Type B pancreatic cell (in vitro differentiated cells): ENCODE measurements around the gene JUND. TPM values are rescaled to one million over a fixed set of nuclear protein-coding genes. Genes with fewer than 3 reads are reported as not detected.
A peak's percentile ranks its signal among the peaks of the same experiment; 100 is the strongest.

Experiments
- DNase-seq: peaks from one replicate; pipeline ENCODE4 v3.0.0; 2021; ENCODE audit warnings: mixed read lengths; ENCODE audit not compliant: unreplicated experiment; ENCODE audit errors: extremely low spot score
- H3K27ac Mint-ChIP-seq: 2 replicates; pipeline ENCODE4 v1.8.0; 2021; ENCODE audit warnings: mild to moderate bottlenecking, mixed read lengths
- H3K27me3 Mint-ChIP-seq: 2 replicates; pipeline ENCODE4 v1.8.0; 2021; ENCODE audit warnings: mixed read lengths
- H3K36me3 Mint-ChIP-seq: 2 replicates; pipeline ENCODE4 v1.8.0; 2021; ENCODE audit warnings: mixed read lengths
- H3K4me1 Mint-ChIP-seq: one replicate; pipeline ENCODE4 v1.8.0; 2021; ENCODE audit warnings: mixed read lengths; ENCODE audit not compliant: unreplicated experiment
- H3K4me3 Mint-ChIP-seq: 2 replicates; pipeline ENCODE4 v1.8.0; 2021; ENCODE audit warnings: mild to moderate bottlenecking, mixed read lengths
- H3K9me3 Mint-ChIP-seq: 2 replicates; pipeline ENCODE4 v1.8.0; 2021; ENCODE audit warnings: mixed read lengths
- total RNA-seq: library from RNA; stranded (reverse); gene quantifications from 2 replicates; pipeline ENCODE4 v1.2.1, GENCODE V29; 2021; ENCODE audit warnings: low replicate concordance
- TF ChIP-seq, protein P1 (sequence below): fragments of 200-600 bp; sonication (generic); conservative IDR thresholded peaks from 2 replicates; pipeline ENCODE4 v1.5.0; 2021; ENCODE audit warnings: antibody characterized with exemption, mild to moderate bottlenecking

Gene JUND
- total RNA-seq, 1 donor from 2014 or later, result 126 TPM

DNA sequence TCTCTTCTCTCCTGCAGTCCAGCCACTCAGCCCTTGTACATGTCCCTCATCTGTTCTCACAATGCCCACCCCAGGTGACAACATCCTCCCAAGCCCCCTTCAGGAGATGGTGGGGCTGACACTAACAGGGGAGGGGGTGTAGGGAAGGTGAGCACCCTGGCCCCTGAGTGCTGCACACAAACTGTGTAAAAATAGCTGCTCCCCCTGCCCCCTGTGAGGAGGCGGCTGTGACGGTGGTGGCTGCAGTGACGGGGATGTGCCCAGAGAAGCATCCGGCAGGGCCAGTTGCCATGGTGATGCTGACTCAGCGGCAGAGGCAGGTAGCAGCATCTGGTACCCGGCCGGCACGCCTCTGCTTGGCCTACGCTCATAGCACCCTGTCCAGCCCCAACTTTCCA is 13.0 kb upstream of the JUND start:
- H3K9me3 Mint-ChIP-seq, result no peaks in the 10 kb centered on the region
- peaks cover 24% of the 10 kb centered on the region for H3K4me1 Mint-ChIP-seq
- H3K27ac Mint-ChIP-seq, result peak overlapping the region; percentile 70
- no peaks in the 10 kb centered on the region for H3K27me3 Mint-ChIP-seq
- no peak overlapping the region for H3K4me3 Mint-ChIP-seq
- DNase-seq, result no peak
- H3K36me3 Mint-ChIP-seq, result no peaks in the 10 kb centered on the region
- TF ChIP-seq, protein P1, sequence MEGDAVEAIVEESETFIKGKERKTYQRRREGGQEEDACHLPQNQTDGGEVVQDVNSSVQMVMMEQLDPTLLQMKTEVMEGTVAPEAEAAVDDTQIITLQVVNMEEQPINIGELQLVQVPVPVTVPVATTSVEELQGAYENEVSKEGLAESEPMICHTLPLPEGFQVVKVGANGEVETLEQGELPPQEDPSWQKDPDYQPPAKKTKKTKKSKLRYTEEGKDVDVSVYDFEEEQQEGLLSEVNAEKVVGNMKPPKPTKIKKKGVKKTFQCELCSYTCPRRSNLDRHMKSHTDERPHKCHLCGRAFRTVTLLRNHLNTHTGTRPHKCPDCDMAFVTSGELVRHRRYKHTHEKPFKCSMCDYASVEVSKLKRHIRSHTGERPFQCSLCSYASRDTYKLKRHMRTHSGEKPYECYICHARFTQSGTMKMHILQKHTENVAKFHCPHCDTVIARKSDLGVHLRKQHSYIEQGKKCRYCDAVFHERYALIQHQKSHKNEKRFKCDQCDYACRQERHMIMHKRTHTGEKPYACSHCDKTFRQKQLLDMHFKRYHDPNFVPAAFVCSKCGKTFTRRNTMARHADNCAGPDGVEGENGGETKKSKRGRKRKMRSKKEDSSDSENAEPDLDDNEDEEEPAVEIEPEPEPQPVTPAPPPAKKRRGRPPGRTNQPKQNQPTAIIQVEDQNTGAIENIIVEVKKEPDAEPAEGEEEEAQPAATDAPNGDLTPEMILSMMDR, result no peak

DNA sequence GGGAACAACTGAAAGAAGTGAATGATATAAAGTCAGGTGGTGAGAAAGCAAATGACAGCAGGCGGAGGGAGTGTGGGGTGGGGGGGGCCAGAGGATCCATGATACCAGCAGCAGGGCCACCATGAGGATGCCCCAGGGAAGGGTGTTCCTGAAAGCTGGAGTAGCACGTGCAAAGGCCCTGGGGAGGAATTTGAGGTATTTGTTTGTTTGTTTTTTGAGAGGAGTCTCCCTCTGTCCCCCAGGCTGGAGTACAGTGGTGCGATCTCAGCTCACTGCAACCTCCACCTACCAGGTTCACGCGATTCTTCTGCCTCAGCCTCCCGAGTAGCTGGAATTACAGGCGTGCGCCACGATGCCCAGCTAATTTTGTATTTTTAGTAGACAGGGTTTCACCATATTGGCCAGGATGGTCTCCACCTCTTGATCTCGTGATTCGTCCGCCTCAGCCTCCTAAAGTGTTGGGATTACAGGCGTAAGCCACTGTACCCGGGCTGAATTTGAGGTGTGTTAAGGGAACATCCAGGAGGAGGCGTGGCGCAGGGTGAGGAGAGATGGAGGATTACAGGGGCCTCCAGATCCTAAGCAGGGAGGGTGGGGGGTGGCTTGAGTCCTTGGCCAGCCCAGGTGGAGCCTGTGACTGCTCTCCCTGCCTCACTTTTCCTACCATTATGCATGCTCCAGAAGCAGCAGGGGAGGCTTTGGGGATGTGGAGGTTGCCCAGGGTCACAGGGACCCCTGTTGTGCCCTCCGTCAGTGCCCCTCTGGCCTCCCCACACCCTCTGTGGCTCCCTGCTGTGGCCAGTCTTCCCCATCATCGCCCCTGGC is 12.4 kb upstream of the JUND start:
- TF ChIP-seq, protein P1, result no peak
- DNase-seq, result no peak
- peak overlapping the region; percentile 78 for H3K4me3 Mint-ChIP-seq
- no peaks in the 10 kb centered on the region for H3K27me3 Mint-ChIP-seq
- peak overlapping the region; percentile 98 for H3K27ac Mint-ChIP-seq
- peaks cover 24% of the 10 kb centered on the region for H3K4me1 Mint-ChIP-seq
- no peaks in the 10 kb centered on the region for H3K9me3 Mint-ChIP-seq
- no peaks in the 10 kb centered on the region for H3K36me3 Mint-ChIP-seq

DNA sequence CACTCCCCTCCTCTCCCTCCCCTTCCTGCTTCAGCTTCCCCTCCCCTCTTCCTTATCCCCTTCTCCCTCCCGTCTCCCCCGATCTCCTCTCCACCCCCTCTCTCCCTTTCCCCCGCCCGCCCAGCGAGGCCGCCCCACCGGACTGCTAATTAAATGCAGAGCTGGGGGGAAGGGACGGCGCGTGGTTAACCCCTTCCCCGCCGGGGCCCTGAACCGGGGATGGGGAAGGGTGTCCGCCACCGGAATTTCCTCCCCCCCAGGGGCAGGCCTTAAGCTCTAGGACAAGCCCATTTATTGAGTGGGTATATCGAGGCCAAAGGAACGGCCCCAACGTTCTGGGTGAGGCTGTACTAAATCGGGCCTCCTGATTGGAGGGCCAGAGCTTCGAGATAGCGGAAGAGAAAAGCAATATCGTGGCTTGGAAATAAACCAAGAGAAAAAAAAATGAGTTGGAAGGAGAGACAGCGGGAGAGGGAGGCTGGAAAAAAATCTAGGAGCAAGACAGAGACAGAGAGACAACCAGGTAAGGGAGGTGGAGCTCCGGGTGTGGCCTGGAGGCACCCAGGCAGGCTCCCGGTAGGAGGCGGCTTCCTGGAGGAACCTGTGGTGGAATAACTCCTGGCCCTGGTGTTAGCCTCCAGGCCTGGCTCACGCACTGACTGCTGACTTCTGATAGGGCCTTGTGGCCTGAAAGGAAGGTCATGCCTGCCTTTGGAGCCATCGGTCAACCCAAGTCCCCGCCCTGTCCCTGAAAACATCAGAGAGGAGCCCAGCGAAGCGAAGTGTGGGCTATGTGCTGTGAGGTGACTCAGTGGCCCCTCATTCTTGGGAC is 11.6 kb upstream of the JUND start:
- H3K27me3 Mint-ChIP-seq, result no peaks in the 10 kb centered on the region
- H3K4me3 Mint-ChIP-seq, result peak overlapping the region; percentile 80
- peaks cover 24% of the 10 kb centered on the region for H3K4me1 Mint-ChIP-seq
- peak; percentile 88 for DNase-seq
- TF ChIP-seq, protein P1, result no peak
- H3K36me3 Mint-ChIP-seq, result no peaks in the 10 kb centered on the region
- peak overlapping the region; percentile 98 for H3K27ac Mint-ChIP-seq
- H3K9me3 Mint-ChIP-seq, result no peaks in the 10 kb centered on the region

DNA sequence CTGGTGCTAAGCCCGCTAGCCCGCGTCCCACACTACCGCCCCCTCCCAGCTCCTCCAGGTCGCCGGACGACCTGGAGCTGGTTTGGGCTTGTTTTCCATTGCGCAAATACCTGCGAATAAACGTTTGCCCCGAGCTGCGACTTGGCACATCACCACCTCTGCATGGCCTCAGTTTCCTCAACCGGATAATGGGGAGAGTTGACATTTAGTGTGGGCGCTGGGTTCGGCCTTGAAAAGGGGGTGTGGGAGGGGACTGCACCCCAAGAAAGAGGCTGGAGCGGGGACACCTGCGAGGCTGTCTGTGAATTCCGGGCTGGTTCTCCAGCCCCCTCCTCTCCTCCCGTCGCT is 11.0 kb upstream of the JUND start:
- DNase-seq, result no peak
- no peaks in the 10 kb centered on the region for H3K36me3 Mint-ChIP-seq
- H3K4me3 Mint-ChIP-seq, result peak overlapping the region; percentile 80
- H3K27ac Mint-ChIP-seq, result peak overlapping the region; percentile 98
- TF ChIP-seq, protein P1, result no peak
- H3K27me3 Mint-ChIP-seq, result no peaks in the 10 kb centered on the region
- H3K4me1 Mint-ChIP-seq, result peaks cover 24% of the 10 kb centered on the region
- no peaks in the 10 kb centered on the region for H3K9me3 Mint-ChIP-seq

DNA sequence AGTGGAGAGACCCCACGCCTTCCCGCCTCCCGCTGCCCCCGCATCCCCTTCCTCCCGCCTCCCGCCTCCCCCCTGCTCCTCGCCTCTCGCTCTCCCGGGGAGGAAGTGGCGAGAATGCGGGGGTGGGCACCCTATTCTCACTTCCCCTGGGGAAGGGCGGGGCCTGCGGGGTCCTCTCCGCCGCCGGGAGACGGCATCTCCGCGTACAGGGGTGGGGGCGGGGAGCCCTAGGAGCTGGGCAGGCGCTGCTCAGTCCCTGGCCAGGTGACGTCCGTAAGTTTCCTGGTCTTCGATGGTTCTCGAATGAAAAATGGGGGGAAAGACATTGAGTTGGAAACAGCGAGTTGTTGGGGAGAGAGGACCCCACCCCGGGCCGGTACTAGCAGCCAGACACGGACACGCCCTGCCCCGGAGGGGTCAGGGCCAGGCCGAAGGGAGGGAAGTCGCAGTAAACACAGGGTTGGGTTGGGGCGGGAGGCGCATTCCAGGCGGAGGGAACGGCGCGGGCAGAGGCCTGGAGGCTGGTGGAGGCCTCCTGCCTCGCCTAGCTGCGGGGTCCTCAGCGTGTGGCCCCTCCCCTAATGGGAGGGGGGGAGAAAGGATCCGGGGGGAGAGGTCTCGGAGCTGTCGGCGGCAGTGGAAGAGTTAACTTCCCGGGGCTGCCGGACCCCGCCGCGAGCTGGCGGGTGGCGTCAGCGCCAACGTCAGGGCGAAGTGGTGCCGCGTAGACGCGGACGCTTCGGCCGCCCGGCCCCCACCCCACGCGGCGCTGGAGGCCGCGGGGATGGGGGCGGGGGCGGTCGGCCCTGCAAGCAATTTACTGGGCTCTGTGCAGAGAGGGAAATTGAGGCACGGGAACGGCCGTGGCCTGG is 10.4 kb upstream of the JUND start:
- H3K4me1 Mint-ChIP-seq, result peaks cover 25% of the 10 kb centered on the region
- H3K4me3 Mint-ChIP-seq, result peak overlapping the region; percentile 92
- no peaks in the 10 kb centered on the region for H3K27me3 Mint-ChIP-seq
- peak overlapping the region; percentile 98 for H3K27ac Mint-ChIP-seq
- TF ChIP-seq, protein P1, result no peak
- no peaks in the 10 kb centered on the region for H3K9me3 Mint-ChIP-seq
- H3K36me3 Mint-ChIP-seq, result no peaks in the 10 kb centered on the region
- DNase-seq, result no peak
